Stimulated activated CD4-positive, alpha-beta T cell treated with anti-CD3 and anti-CD28 coated beads, Interleukin-12 subunit alpha, Interleukin-12 subunit beta, amount 100 ng/mL, for 4 hours (primary cell): ENCODE data around the gene OSM.
A peak's percentile ranks its signal among the peaks of the same experiment; 100 is the strongest.

Experiments used
- DNase-seq: peaks from one replicate; pipeline ENCODE4 v3.0.0-alpha.2; 2020

OSM gene

DNA sequence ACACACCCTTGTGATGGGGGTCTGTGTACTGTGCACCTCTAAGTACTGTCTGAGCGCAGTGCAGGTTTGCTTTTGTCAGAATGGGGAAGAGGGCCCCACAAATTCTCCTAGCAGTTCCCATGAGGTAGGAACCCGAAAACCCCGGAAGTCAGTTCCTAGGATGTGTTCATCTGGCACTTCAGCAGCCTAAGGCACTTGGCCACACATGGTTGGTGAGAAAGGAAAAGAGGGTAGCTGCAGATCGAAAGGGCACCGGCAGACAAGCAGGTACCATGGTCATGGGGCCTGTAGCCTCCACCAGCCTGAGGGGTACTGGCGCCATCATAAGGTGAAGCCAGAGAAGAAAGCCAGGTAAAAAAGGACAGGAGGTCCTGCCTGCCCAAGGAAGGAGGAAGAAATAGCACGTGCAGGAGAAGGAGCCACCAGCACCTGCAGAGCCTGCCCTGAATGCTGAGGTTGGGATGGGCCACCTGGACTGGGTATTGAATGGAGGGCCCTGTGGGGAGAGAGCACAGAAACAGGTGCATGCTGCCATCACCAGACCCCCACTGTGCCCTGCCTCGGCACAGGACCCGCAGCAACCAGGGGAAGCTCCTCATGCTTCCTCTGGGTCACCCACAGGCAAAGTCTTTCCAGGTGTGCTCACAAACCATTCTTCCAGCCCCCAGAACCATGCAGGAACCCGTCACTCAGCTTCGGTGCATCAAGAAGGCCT is 30.8 kb upstream of the OSM start:
- DNase-seq, result no peak

DNA sequence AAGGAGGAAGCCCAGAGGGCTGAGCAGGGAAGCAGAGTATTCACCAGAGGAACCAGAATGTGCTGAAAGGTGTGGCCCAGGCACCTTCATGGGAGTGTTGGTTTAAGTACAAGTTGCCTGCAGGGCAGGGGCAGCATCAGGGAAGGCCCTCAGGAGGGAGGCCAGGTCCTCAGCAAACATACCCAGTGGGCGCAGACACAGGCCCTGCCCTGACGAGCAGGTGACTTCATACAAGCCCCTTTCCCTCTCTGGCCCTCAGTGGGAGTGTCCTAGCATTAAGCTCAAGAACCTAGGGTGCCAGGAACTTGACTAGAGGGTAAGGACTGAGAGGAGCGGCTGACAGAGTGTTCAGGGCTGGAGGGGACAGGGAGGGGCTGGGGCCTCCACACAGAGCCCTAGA is 30.2 kb upstream of the OSM start:
- DNase-seq, result no peak

GRCh38 chr22:30296324-30296723 is 29.7 kb upstream of the OSM start:
- DNase-seq, result no peak

DNA sequence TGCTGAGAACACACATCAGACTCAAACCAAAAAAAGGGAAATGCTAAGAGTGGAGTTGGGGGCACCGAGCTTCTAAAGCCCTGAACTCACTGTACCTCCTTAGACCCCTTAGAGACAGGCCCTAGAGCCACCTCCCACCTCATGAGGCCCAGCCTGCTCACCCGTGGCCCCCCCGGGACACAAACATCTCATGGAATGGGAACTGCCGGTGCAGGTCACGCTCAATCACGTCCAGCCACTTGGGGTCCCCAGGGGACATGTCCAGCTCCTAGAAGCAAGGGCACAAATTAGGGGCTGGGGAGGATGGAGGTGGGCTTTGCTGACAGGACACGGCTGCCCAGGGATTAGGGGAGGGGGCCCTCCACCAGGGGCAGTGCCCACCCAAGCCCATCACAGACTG is 28.9 kb upstream of the OSM start:
- no peak for DNase-seq

DNA sequence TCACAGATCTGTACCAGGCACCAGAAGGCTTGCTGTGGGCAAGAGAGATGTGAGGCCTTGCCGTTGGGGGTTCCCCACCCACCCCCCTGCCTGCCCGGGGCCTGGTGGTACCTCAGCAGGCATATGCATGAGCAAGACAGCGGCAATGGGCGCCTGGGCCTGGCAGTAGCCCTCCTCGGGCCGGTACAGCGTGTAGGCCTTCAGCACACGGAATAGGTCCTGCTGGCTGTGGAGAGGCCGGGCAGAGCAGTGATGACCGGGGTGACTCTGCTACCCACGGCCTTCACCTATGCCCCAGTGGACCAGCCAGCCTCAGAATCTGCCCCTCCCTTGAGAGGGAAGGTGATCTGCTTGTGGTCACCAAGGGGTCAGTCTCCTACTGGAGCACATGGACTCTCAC is 28.2 kb upstream of the OSM start:
- no peak for DNase-seq

DNA sequence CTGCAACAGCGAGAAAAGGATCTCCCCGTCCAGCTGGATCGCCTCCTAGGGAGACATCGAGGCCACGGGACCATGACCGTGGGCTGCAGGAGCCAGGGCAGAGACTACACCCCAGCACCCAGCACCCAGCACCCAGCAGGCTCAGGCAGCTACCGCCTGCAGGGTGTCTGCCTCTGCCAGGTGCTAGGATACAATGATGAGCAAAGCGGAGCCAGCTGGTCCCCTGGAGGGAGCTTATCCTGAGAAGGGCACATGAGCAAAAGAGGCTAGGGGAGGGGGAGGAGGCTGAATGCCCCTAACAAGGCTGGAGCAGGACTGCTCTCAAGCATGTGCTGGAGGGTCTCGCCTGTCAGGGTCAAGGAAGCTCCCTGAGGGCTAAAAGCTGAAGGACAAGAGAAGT is 27.4 kb upstream of the OSM start:
- no peak for DNase-seq

GRCh38 chr22:30293026-30293425 is 26.4 kb upstream of the OSM start:
- no peak for DNase-seq

GRCh38 chr22:30292069-30292970 is 25.7 kb upstream of the OSM start:
- no peak for DNase-seq

DNA sequence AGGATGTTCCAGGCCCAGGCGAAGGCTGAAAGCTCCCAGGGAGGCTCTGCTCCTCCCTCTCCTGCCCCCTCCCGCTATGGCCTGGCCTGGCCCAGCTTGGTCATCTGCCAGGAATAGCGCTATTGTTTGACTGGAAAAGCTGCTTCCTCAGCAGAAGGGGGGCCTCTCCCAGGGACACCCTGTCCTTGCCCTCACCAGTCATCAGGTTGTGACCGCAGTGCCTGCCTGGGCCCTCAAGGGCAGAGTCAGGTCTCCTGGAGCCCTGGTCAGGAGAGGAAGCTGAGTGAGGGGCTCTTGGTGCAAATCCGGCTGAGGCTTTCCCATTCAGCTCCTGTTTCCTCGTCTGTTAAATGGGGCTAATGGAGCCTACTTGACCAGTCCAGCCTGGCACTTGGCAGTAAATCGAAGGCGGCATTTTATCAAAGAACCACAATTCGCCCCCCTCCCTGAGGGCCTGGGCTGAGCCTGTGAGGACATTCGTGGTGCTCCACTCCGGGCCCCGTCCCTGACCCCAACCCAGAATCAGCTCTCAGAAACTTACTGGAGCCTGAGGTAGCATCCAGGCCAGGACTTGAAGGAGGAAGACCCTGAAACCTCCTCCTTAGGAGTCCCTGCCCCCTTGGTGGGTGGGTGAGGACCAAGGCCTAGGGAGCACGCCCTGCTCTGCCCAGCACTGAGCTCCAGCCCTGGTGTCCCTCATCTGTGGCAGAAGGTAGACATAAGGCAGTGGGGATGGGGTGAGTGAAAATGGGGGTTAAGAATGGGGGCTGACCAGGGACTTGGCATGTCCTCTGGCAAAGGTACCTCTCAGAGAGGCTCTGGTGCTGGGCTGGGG is 24.6 kb upstream of the OSM start:
- no peak for DNase-seq

DNA sequence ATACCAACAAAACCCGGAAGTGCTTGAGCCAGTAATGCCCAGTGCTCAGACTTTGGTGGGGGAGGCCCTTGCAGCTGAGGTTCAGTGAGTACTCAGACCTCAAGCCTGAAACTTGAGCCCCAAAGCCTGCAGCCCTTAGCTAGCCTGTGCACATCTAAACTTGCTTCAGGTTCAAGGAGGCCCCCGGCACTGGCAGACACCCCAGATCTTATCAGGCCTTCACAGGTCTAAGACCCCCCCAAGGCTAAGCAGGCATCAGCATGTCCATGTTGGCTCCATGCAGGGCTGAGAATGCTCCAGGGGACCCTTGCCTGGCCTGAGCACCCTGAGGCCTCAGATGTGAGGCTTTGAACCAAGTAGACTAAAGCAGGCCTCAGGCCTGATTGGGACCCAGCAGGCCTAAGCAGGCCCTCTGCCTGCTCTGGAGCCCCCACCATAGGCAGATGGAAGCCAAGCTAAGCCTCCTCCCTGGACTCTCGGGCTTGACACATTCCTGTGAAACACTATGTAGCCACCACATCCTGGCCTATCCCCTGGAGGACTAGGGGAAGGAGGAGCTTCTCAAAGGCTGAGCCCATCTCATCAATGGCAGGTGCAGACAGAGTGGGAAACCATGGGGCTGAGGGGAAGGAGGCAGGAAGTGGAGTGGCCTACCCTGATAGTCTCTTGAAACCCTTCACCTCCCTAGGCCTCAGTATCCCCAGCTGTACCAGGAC is 23.8 kb upstream of the OSM start:
- DNase-seq, result no peak

DNA sequence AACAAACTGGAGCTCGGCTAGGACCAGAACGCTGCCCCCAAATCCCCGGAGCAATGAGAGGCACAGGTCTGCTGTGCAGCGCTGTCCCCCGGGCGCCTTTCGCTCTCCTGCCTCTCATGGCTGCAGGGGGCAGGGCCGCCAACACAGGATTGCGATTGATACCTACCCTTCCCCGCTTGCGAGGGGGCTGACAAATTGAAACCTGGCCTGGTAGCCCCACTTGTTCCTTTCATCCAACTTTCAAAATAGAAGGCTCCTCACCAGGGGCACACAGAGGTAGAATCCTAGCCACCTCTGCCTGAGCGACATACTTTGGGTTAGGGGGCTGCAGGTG is 23.3 kb upstream of the OSM start:
- DNase-seq, result no peak

DNA sequence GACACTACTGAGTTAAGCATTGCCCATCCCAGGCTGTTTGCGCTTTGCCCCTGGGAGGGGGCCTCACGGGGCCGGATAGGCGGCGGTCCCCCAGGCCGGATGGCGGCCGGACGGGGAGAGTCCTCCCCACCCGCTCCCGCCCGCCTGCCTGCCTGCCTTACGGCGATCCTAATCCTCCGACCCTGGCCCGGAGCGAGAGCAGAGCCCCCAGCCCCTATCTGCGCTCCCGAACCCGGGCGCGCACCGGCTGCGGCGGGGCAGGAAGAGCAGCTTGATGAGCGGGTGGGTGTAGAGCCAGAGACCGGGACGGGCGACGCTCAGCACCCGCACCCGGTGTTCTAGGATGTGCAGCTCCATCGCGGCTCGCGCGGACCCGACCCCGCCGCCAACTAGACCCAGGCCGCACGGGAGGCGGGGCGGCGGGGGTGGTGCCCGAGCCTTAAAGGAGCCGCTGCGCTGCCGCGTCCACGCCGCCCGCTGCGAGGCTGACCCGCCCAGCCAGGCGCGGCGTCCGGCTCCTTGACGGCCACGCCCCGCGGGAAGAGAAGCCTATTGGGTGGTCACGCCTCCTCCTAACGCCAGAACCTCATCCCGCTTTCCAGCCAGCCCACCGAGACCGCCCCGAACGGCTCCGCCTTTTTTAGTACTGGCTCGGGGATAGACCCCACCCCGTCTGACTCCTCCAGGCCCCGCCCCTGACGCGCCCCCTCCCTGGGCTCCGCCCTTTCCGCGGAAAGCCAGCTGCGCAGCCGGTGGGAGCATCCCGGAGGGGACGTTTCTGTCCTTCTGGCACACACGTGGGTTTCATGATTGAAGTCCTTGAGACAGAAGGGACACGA is 22.7 kb upstream of the OSM start, which contains the start of gene CASTOR1:
Gene CASTOR1, minus strand, starts transcription at position 365 of the 839 bp plus-strand sequence. Its CDS starts 8 bp downstream, at position 357.
- peak; percentile 90 for DNase-seq

DNA sequence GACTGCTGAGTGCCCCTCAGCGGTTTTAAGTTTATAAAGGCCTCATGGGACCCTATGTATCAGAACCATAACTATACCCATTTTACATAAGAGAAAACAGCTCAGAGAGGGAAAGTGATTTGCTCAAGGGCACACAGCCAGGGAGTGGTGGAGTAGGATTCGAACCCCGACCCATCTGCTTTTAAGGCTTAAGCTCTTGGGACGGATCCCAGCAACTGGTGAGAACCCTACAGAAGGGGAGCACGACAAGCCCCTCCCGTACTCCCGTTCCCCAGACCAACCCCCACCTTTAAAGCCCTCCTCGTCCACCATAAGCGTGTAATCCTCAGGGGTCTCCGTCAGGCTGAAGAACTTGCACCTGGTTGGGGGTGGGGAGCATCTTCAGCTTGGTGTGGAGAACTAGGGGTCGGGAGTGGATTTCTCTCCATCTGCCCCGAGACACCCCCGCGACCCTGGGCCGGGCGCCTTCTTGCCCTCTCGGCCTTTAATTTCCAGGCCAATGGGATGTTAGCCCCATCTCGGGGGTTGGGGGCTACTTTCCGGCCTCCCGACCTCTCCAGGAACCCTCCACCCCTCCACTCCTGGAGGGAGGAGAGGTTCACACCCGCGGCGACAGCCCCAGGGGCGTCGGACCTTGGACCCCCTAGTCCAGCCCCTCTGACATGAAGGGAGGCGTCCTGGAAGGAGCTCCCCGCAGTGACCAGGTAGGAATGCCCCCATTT is 21.9 kb upstream of the OSM start:
- no peak for DNase-seq

DNA sequence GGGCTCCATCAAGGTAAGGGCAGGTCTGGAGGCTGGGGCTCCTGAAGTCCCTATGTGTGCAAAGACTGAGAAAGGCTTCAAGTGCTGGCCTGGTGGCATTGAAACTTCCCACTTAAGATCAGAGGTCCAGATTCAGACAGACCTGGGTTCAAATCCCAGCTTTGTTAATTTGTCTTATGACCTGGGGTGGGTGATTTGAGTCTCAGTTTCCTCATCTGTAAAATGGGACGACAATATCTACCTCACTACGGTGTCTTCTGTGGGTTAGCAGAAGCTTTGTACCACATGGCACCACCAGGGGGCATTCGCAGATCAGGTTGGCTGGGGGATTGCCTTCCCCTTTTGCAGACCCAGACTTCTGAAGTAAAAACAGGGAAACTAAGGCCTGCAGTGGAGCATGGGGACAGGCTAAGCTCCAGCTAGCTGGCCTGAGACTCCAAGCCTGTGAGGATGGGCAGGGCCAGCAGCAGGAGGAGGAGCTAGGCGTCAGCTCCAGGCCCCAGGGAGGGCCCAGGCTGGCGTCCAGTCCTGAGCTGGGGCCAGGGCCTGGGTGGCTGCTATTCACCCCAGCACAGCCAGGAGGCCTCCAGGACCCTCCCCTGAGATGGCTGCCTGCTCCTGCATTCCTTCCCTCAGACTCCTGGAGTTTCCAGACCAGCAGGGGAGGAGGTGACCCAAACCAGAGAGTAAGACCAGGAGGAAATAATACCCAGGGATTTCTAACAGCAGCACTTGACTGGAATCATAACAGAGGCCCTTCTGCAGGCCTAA is 21.2 kb upstream of the OSM start:
- DNase-seq, result peak; percentile 87

DNA sequence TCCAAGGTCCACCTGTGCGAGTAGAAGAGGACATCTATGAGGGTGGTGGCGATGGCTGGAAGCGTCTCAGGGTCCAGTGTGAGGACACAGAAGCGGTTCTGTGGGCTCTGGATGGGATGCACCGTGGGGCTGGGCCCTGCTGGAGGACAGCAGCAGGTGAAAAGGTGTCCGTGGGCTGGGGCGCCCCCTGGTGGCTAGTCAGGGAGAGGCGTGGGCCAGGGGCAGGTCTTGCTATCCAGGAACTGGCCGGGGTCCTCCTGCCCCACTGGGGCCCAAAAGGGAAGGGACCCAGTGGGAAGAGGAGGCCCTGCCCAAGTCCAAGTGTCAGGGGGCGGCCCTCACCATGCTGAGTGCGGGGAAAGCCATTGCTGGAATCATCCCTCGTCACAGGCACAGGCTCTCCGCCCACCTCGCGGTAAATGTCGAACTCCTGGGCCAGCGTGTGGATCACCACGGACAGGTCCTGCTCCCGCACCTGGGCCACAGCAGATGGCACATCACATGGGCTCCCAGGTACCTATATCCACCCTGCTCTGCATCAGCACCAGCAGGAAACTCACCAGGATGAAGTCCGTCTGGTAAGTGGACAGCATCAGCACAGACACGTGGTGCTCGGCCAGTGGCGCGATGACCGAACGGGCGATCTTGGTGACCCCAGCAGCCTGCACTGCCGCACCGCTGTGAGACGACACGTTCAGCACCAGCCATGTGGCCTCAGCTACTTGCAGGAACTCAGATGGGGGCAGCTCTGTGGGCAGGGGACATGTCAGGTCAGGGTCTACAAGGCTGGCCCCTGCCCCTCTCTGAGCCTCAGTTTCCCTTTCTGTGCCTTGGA is 20.4 kb upstream of the OSM start:
- peak; percentile 88 for DNase-seq

- DNase-seq, result no peak
Observed at GRCh38 chr22:30286331-30286730, 19.7 kb upstream of the OSM start.

GRCh38 chr22:30285846-30286200 is 19.2 kb upstream of the OSM start:
- no peak for DNase-seq

- no peak for DNase-seq
Observed at GRCh38 chr22:30285176-30285845, 18.7 kb upstream of the OSM start.

DNA sequence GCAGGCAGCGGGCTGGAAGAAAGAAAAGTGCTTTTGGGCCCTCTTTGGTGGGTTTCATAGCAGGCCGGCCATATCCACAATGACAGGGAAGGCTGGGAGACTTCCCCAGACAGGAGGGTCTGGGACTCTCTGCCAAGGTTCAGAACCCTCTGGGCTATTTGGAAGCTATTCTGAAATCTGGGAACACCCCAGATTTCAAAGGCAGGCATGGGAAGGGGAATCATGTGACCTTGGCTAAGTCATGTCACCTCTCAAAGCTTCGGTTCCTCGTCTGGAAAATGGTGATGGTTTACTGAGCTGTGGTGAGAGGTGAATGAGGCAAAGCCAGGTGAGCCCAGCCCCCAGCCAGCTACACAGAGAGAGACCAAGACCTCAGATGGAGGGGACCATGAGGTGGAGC is 18.0 kb upstream of the OSM start:
- DNase-seq, result no peak
